GM12864 (cell line): Measurements from ENCODE around the gene FAIM.

Experiments
- DNase-seq: peaks from one replicate; pipeline ENCODE4 v3.0.0-alpha.2; 2011; ENCODE audit warnings: low read depth
- H3K4me3 ChIP-seq: 2 replicates; pipeline ENCODE4 v1.5.1; 2011; ENCODE audit warnings: mild to moderate bottlenecking, low read depth, low read length, control low read depth
- TF ChIP-seq, protein P1 (sequence below): IDR thresholded peaks from 2 replicates; pipeline ENCODE4 v1.5.1; 2011; ENCODE audit warnings: low read depth, mild to moderate bottlenecking, moderate library complexity, low read length, control low read depth, inconsistent platforms; ENCODE audit errors: missing control alignments

The FAIM gene

DNA sequence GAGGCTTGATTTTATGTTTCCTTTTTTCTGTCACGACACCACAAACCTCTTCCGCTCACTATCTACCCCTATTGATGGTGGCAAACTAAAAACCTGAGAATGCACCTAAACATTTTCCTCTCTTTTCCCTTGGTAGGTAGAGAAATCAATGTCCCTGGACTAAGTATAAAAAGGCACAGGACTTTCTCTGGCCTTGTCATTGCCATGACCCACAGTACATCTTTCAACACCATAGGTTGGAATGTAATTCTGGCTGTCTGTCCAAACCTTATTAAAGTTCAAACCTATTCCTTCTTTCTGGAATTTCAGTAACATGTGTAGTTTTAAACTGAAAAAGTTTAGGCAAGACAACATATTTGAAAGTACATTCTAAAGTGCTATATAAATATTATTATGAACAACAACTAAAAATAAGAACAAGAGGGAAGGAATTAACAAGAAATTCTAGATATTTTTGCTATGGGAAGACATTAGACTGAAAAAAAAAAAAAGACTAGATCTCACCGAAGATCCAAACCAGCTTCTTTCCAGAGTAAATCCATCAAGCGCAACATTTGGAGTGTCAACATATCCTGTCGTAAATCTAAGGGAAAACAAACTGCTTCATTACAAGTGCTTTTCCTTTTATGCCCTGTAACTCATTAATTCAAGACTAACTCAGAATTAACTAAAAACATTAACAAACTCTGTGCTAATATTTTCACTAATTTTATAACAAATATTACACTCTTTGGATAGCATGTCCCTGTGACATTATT, 73.1 kb downstream of the FAIM start:
- no peak overlapping the region for H3K4me3 ChIP-seq
- TF ChIP-seq, protein P1, sequence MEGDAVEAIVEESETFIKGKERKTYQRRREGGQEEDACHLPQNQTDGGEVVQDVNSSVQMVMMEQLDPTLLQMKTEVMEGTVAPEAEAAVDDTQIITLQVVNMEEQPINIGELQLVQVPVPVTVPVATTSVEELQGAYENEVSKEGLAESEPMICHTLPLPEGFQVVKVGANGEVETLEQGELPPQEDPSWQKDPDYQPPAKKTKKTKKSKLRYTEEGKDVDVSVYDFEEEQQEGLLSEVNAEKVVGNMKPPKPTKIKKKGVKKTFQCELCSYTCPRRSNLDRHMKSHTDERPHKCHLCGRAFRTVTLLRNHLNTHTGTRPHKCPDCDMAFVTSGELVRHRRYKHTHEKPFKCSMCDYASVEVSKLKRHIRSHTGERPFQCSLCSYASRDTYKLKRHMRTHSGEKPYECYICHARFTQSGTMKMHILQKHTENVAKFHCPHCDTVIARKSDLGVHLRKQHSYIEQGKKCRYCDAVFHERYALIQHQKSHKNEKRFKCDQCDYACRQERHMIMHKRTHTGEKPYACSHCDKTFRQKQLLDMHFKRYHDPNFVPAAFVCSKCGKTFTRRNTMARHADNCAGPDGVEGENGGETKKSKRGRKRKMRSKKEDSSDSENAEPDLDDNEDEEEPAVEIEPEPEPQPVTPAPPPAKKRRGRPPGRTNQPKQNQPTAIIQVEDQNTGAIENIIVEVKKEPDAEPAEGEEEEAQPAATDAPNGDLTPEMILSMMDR, result no peak
- DNase-seq, result no peak

DNA sequence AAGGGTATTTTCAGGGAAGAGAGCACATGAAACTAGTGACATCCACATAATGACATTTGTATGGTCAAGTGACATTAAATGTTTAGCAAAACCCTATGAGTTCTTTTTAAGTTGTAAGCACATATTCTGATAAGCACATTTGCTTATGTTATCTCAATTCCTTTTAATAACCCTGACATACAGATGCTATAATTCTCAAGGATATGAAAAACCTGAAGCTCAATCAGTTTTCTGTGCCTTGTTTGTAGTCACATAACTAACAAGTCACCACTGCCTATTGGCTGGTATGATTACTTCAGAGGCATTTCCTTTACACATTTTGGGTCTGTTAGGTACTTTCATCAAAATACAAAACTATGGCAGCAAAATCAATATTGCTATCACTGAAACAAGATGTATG, 74.1 kb downstream of the FAIM start:
- DNase-seq, result no peak
- no peak overlapping the region for H3K4me3 ChIP-seq
- TF ChIP-seq, protein P1, result no peak
